ENCODE data around the gene TMOD2. TPM values are rescaled to one million over a fixed set of nuclear protein-coding genes. Genes with fewer than 3 reads are reported as not detected.

Gene TMOD2
- total and polyA plus RNA-seq, 2 experiments from 2014 or later: 3.0 to 5.9 TPM

DNA sequence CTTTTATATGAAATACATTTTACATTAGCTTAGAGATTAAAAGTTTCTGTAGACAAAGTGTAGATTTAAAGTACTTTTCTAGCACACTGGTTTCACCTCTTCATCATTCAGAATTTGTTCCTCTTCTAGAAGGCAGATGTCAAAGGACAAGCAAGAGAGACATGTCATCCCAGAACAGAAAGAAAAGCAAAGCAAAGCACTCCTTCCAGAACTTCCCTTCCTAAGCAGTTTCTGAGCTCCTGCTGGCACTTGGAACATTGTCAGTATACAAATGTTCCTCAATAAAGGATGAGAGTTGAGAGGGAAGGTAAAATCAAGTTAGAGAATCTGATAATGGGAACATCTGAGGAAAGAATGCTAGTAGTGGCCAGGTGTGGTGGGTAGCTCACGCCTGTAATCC is 104.2 kb downstream of the TMOD2 start:
- H3K9me3 Mint-ChIP-seq: no peaks in the 10 kb centered on the region
- no peak overlapping the region for H3K4me3 Mint-ChIP-seq
- DNase-seq (ENCODE audit: low spot score) (no peak), ATAC-seq (peak; percentile 22; the same call in 1 of the 3 replicates)
- H3K4me1 Mint-ChIP-seq: peaks cover 36% of the 10 kb centered on the region
- Histone ChIP-seq H3K4me2 (no peak overlapping the region), H3K9me2 (ENCODE audit: insufficient read depth) (no peaks in the 10 kb centered on the region), H3K27me3 (ENCODE audit: insufficient read depth) (no peaks in the 10 kb centered on the region), H2AFZ (no peak overlapping the region), H3K4me3 (no peak overlapping the region), H4K20me1 (replicated peaks; ENCODE audit: insufficient read depth) (peaks cover 8% of the 10 kb centered on the region; the same call in 1 of the 2 replicates), H3K79me2 (replicated peaks; ENCODE audit: insufficient read depth) (peaks cover 34% of the 10 kb centered on the region), H3K36me3 (ENCODE audit: insufficient read depth) (no peaks in the 10 kb centered on the region), H3K4me1 (ENCODE audit: insufficient read depth) (peaks cover 35% of the 10 kb centered on the region), H3F3A (replicated peaks; ENCODE audit: low read depth) (no peaks in the 10 kb centered on the region), H3K27ac (ENCODE audit: low read depth) (no peak overlapping the region)
- TF ChIP-seq EZH2 (IDR thresholded peaks at IDR 0.05; ENCODE audit: low read depth, unreplicated experiment): no peak
- TF ChIP-seq STAT1 (IDR thresholded peaks at IDR 0.05; ENCODE audit: unreplicated experiment): no peak
- no peak for TF ChIP-seq ZNF331 (CRISPR knock-in tag; IDR thresholded peaks at IDR 0.05; ENCODE audit: low read depth)
- no peak for TF ChIP-seq EZH2phosphoT487 (IDR thresholded peaks at IDR 0.05; ENCODE audit: unreplicated experiment)
- no peak for TF ChIP-seq JUNB (IDR thresholded peaks at IDR 0.05; ENCODE audit: unreplicated experiment)
- no peak for TF ChIP-seq NANOG (IDR thresholded peaks at IDR 0.05; ENCODE audit: borderline replicate concordance)
- TF ChIP-seq CTCF (conservative IDR thresholded peaks at IDR 0.05; ENCODE audit: low read depth in 2 of 2): no peak
- TF ChIP-seq ZNF114 (CRISPR knock-in tag; IDR thresholded peaks at IDR 0.05): no peak
- TF ChIP-seq REST (IDR thresholded peaks at IDR 0.05; ENCODE audit: unreplicated experiment): no peak
- TF ChIP-seq CREB1 (CRISPR knock-in tag; IDR thresholded peaks at IDR 0.05; ENCODE audit: low read depth): no peak
- peak overlapping the region; percentile 24 for H3K27ac Mint-ChIP-seq
- H3K27me3 Mint-ChIP-seq (ENCODE audit: insufficient read depth, low read depth, poor library complexity): peaks cover 6% of the 10 kb centered on the region
- H3K36me3 Mint-ChIP-seq (ENCODE audit: low read depth): peaks cover 4% of the 10 kb centered on the region; the same call in 1 of the 3 replicates
